ENCODE data around the gene THSD4. TPM values are rescaled to one million over a fixed set of nuclear protein-coding genes. Genes with fewer than 3 reads are reported as not detected.

Gene THSD4
- total and polyA plus RNA-seq, 8 donors, result 15.7 to 43.3 (median 19.1) TPM

GRCh38 chr15:71686221-71687050, 571.2 kb downstream of the THSD4 start:
- TF ChIP-seq CTCF (IDR thresholded peaks at IDR 0.05), result no peak
- H3K4me1 ChIP-seq, result peaks cover 0 to 8% of the 10 kb centered on the region in 2 donors
- H3K27ac ChIP-seq, result no peak overlapping the region
- no peak overlapping the region for H3K4me3 ChIP-seq
- ATAC-seq (no peak), DNase-seq (no peak)
- intact Hi-C loops (cut with DNase I), result no loop called here
- no peaks in the 10 kb centered on the region for H3K27me3 ChIP-seq
- H3K9me3 ChIP-seq, result peaks cover 0 to 1% of the 10 kb centered on the region in 2 donors
- H3K36me3 ChIP-seq, result no peaks in the 10 kb centered on the region

- peaks cover 6 to 9% of the 10 kb centered on the region in 2 donors for H3K4me1 ChIP-seq
- no peak overlapping the region for H3K4me3 ChIP-seq
- no peak for TF ChIP-seq CTCF (IDR thresholded peaks at IDR 0.05)
- H3K27me3 ChIP-seq, result no peaks in the 10 kb centered on the region
- H3K27ac ChIP-seq, result no peak overlapping the region
- DNase-seq, result no peak
- intact Hi-C loops (cut with DNase I), result no loop called here
- H3K9me3 ChIP-seq, result peaks cover 0 to 1% of the 10 kb centered on the region in 2 donors
- ATAC-seq, result no peak
- H3K36me3 ChIP-seq, result no peaks in the 10 kb centered on the region
Measured at GRCh38 chr15:71687902-71688508, 572.7 kb downstream of the THSD4 start.

GRCh38 chr15:71688509-71689094, 573.3 kb downstream of the THSD4 start:
- no peak for TF ChIP-seq CTCF (IDR thresholded peaks at IDR 0.05)
- Histone ChIP-seq H3K4me3 (no peak overlapping the region), H3K27me3 (no peaks in the 10 kb centered on the region), H3K36me3 (no peaks in the 10 kb centered on the region), H3K27ac (no peak overlapping the region), H3K9me3 (peaks cover 0 to 1% of the 10 kb centered on the region in 2 donors), H3K4me1 (peaks cover 6 to 9% of the 10 kb centered on the region in 2 donors)
- DNase-seq (no peak), ATAC-seq (no peak)
- intact Hi-C loops (cut with DNase I), result no loop called here

GRCh38 chr15:71691081-71691457, 575.8 kb downstream of the THSD4 start:
- peaks cover 0 to 1% of the 10 kb centered on the region in 2 donors for H3K9me3 ChIP-seq
- no peaks in the 10 kb centered on the region for H3K36me3 ChIP-seq
- TF ChIP-seq CTCF (IDR thresholded peaks at IDR 0.05), result no peak
- H3K4me3 ChIP-seq, result no peak overlapping the region
- peaks cover 6 to 9% of the 10 kb centered on the region in 2 donors for H3K4me1 ChIP-seq
- no peaks in the 10 kb centered on the region for H3K27me3 ChIP-seq
- ATAC-seq (no peak), DNase-seq (no peak)
- intact Hi-C loops (cut with DNase I), result no loop called here
- H3K27ac ChIP-seq, result peak overlapping the region; percentile 46 to 75
